MCF 10A (cell line): ENCODE measurements around the gene POLR2F. TPM values are rescaled to one million over a fixed set of nuclear protein-coding genes. Genes with fewer than 3 reads are reported as not detected.

Source experiments
- BruUV-seq: library from RNA; stranded (reverse); fragments of 400-500 nt; replicated peaks from 2 replicates; lab custom pipeline; 2021; lab: Mats Ljungman, UMichigan
- CTCF ChIA-PET: fragments of 300-600 bp; sonication (Branson Sonifier 250); formaldehyde crosslinking; extraction: SDS; loops from one replicate; lab custom pipeline; 2021; ENCODE audit warnings: antibody characterized with exemption, inconsistent platforms; lab: Yijun Ruan, JAX
- POLR2A ChIA-PET: fragments of 300-600, 350-650 bp; sonication (Branson Sonifier 250); formaldehyde crosslinking; extraction: SDS; loops from one replicate; lab custom pipeline; 2020; ENCODE audit warnings: antibody characterized with exemption, inconsistent platforms; lab: Yijun Ruan, JAX
- DNase-seq: peaks from one replicate; pipeline ENCODE4 v3.0.0-alpha.2; 2018; ENCODE audit not compliant: unreplicated experiment
- H3K27ac Mint-ChIP-seq: one replicate; pipeline ENCODE4 v1.8.0; 2022; ENCODE audit warnings: mild to moderate bottlenecking, low read depth, mixed read lengths; ENCODE audit not compliant: unreplicated experiment
- H3K27me3 Mint-ChIP-seq: one replicate; pipeline ENCODE4 v1.8.0; 2022; ENCODE audit warnings: mixed read lengths; ENCODE audit not compliant: insufficient read depth, unreplicated experiment
- H3K36me3 Mint-ChIP-seq: one replicate; pipeline ENCODE4 v1.8.0; 2022; ENCODE audit warnings: mild to moderate bottlenecking, moderate library complexity, mixed read lengths; ENCODE audit not compliant: insufficient read depth, unreplicated experiment
- H3K4me1 Mint-ChIP-seq: one replicate; pipeline ENCODE4 v1.8.0; 2022; ENCODE audit warnings: mixed read lengths; ENCODE audit not compliant: insufficient read depth, unreplicated experiment
- H3K4me3 Mint-ChIP-seq: one replicate; pipeline ENCODE4 v1.8.0; 2022; ENCODE audit warnings: mild to moderate bottlenecking, moderate library complexity, mixed read lengths; ENCODE audit not compliant: unreplicated experiment
- H3K9me3 Mint-ChIP-seq: one replicate; pipeline ENCODE4 v1.8.0; 2022; ENCODE audit warnings: mixed read lengths; ENCODE audit not compliant: unreplicated experiment
- intact Hi-C: fragments of 100-400 bp; cut with micrococcal nuclease; formaldehyde crosslinking; loops from 2 replicates; pipeline ENCODE4 v1.14.1; 2022
- total RNA-seq: library from RNA; stranded (reverse); gene quantifications from 2 replicates; pipeline ENCODE4 v1.2.3, GENCODE V29; 2022
- TF ChIP-seq, protein P1 (sequence below): fragments of 200-600 bp; IDR thresholded peaks from one replicate; pipeline ENCODE4 v1.8.0; 2022; ENCODE audit warnings: antibody characterized with exemption, mild to moderate bottlenecking; ENCODE audit not compliant: unreplicated experiment

Gene POLR2F
- total RNA-seq, 1 experiment from 2014 or later: 87.5 TPM

DNA sequence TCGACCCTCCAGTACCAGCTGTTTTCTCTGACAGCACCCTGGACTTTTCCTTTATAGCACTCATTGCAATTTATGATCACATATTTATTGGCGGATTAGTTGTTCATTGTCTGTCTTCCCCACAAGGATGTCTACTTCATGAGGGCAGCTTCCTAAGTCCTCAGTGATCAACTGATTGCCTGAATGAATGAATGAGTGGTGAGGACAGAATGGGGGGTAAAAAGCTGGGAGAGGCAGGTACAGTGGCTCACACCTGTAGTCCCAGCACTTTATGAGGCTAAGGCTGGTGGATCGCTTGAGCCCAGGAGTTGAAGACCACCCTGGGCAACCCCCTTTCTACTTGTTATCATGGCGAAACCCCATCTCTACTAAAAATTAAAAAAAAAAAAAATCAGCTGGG, 42.0 kb downstream of the POLR2F start:
- CTCF ChIA-PET: interaction anchor here (0.6 to 1.4 kb wide), 2 partner anchors 10 to 132 kb away, joined by 5 to 7 read pairs; no protein-coding TSS in a partner anchor

DNA sequence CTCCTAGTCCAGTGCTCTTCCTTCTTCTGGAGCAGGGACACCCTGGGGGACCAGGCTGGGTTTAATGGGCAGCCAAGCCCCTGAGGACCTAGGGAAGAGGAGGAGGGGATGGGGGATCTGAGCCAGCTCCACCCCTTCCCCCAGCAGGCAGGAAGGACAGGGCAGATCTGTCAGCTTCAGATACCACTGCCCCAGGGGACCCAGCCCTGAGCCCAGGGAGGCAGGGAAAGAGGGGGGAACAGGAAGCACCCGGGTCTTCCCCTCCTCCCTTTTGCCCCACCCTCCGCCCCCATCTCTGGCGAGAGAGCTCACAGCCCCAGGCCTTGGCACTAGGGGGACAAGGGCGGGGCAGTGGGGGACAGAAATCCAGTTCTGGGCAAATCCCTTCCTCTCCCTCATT, 42.6 kb downstream of the POLR2F start:
- Mint-ChIP-seq H3K4me3 (no peak overlapping the region), H3K9me3 (no peaks in the 10 kb centered on the region), H3K36me3 (no peaks in the 10 kb centered on the region), H3K27me3 (no peaks in the 10 kb centered on the region), H3K27ac (peak overlapping the region; percentile 35), H3K4me1 (peaks cover 48% of the 10 kb centered on the region)
- no TSS peak for BruUV-seq
- intact Hi-C loops: no loop called here
- TF ChIP-seq, protein P1, sequence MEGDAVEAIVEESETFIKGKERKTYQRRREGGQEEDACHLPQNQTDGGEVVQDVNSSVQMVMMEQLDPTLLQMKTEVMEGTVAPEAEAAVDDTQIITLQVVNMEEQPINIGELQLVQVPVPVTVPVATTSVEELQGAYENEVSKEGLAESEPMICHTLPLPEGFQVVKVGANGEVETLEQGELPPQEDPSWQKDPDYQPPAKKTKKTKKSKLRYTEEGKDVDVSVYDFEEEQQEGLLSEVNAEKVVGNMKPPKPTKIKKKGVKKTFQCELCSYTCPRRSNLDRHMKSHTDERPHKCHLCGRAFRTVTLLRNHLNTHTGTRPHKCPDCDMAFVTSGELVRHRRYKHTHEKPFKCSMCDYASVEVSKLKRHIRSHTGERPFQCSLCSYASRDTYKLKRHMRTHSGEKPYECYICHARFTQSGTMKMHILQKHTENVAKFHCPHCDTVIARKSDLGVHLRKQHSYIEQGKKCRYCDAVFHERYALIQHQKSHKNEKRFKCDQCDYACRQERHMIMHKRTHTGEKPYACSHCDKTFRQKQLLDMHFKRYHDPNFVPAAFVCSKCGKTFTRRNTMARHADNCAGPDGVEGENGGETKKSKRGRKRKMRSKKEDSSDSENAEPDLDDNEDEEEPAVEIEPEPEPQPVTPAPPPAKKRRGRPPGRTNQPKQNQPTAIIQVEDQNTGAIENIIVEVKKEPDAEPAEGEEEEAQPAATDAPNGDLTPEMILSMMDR: no peak
- ChIA-PET CTCF (no interaction called here), POLR2A (no interaction called here)
- peak; percentile 68 for DNase-seq

More for the DNA sequence above, 42.0 kb downstream of the POLR2F start:
- Mint-ChIP-seq H3K9me3 (no peaks in the 10 kb centered on the region), H3K4me3 (no peak overlapping the region), H3K27ac (peak overlapping the region; percentile 35), H3K27me3 (no peaks in the 10 kb centered on the region), H3K36me3 (no peaks in the 10 kb centered on the region), H3K4me1 (peaks cover 42% of the 10 kb centered on the region)
- TF ChIP-seq, protein P1: no peak
- DNase-seq: no peak
- POLR2A ChIA-PET: interaction anchor here (0.7 kb wide), 1 partner anchor 10 kb away, joined by 3 read pairs; no protein-coding TSS in a partner anchor
- intact Hi-C loops: no loop called here
- BruUV-seq: no TSS peak

DNA sequence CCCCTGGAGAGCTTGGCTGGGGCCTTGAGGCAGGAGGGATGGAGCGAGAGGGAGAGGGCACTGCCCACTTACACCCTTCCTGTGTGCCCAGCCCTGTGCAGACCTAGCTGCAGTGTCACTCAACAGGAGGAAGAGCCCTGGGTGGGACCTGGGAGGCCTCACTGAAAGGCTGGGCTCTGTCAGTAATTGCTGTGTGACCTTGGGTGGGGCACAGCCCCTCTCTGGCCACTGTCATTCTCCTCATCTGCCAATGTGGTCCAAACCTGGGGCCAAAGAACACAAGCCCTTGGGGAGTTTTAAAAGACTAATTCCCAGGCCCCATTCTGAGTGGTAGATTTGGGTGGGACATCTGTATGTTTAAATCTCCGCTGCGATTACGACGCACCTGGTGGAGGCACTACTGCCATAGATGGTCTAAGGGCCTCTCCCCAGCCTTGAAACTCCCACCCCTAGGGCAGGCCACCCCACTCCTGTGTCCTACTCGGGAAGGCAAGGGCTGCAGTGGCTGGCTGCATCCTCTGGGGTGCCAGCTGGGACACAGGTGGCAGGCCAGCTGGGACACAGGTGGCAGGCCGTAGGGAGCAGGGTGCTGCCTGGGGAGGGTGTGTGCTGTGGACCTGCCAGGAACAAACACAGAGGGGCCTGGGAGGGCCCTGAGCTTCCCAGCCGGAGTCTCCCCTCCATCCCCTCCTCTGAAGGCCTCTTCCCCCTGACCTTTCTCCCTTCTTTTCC, 43.2 kb downstream of the POLR2F start:
- no peak overlapping the region for H3K4me3 Mint-ChIP-seq
- intact Hi-C loops: no loop called here
- peak overlapping the region; percentile 76 for H3K27ac Mint-ChIP-seq
- TF ChIP-seq, protein P1: no peak
- H3K36me3 Mint-ChIP-seq: no peaks in the 10 kb centered on the region
- H3K9me3 Mint-ChIP-seq: no peaks in the 10 kb centered on the region
- DNase-seq: no peak
- ChIA-PET POLR2A (no interaction called here), CTCF (no interaction called here)
- BruUV-seq: no TSS peak
- peaks cover 52% of the 10 kb centered on the region for H3K4me1 Mint-ChIP-seq
- no peaks in the 10 kb centered on the region for H3K27me3 Mint-ChIP-seq

DNA sequence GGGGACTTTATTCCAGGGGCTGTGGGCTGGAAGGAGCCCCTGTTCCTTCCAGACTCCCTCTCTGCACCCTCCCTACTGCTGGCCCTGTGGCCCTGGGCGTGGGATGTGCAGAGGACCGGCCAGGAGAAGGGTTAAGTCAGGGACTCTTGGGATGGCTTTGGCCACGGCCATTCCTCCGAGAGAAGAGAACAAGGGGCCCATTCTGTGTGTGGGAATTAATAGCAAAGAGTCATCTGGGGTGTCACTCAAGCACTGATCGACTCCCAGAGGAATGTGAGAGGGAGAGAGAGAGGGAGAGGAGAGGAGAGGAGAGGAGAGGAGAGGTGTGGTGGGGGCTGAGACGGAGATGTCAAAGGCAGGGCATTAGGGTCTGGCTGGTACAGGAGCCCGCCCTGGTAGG, 45.0 kb downstream of the POLR2F start:
- no TSS peak for BruUV-seq
- ChIA-PET POLR2A (interaction anchor here (1.1 to 1.9 kb wide), 2 partner anchors 93 to 112 kb away, joined by 3 to 4 read pairs; partner anchors contain the start of gene MICALL1), CTCF (no interaction called here)
- Mint-ChIP-seq H3K4me1 (peaks cover 52% of the 10 kb centered on the region), H3K9me3 (no peaks in the 10 kb centered on the region), H3K27ac (no peak overlapping the region), H3K36me3 (no peaks in the 10 kb centered on the region), H3K4me3 (no peak overlapping the region), H3K27me3 (no peaks in the 10 kb centered on the region)
- intact Hi-C loops: no loop called here
- DNase-seq: no peak
- TF ChIP-seq, protein P1: no peak
